Chondrocyte (in vitro differentiated cells): ENCODE measurements around the gene SLC9A9. TPM values are rescaled to one million over a fixed set of nuclear protein-coding genes. Genes with fewer than 3 reads are reported as not detected.

Experiments used
- DNase-seq: peaks from one replicate; pipeline ENCODE4 v3.0.0; 2021; ENCODE audit warnings: mixed read lengths, low spot score
- H3K27ac Mint-ChIP-seq: one replicate; pipeline ENCODE4 v1.8.0; 2021; ENCODE audit warnings: mild to moderate bottlenecking, moderate library complexity, mixed read lengths; ENCODE audit not compliant: unreplicated experiment
- H3K27me3 Mint-ChIP-seq: 2 replicates; pipeline ENCODE4 v1.8.0; 2021; ENCODE audit warnings: low read depth, mixed read lengths
- H3K36me3 Mint-ChIP-seq: 2 replicates; pipeline ENCODE4 v1.8.0; 2021; ENCODE audit warnings: low read depth, mixed read lengths
- H3K4me1 Mint-ChIP-seq: 2 replicates; pipeline ENCODE4 v1.8.0; 2021; ENCODE audit warnings: low read depth, mild to moderate bottlenecking, mixed read lengths
- H3K4me3 Mint-ChIP-seq: one replicate; pipeline ENCODE4 v1.8.0; 2021; ENCODE audit warnings: mild to moderate bottlenecking, moderate library complexity, mixed read lengths; ENCODE audit not compliant: unreplicated experiment
- H3K9me3 Mint-ChIP-seq: 2 replicates; pipeline ENCODE4 v1.8.0; 2021; ENCODE audit warnings: low read depth, mixed read lengths
- total RNA-seq: library from RNA; stranded (reverse); gene quantifications from 3 replicates; pipeline ENCODE4 v1.2.1, GENCODE V29; 2021
- TF ChIP-seq, protein P1 (sequence below): fragments of 200-600 bp; sonication (generic); IDR thresholded peaks from 2 replicates; pipeline ENCODE4 v1.5.0; 2021; ENCODE audit warnings: antibody characterized with exemption, mild to moderate bottlenecking, moderate library complexity

The SLC9A9 gene
- total RNA-seq, 1 donor from 2014 or later = 2.6 TPM

- H3K4me3 Mint-ChIP-seq = no peak overlapping the region
- H3K4me1 Mint-ChIP-seq = peaks cover 14% of the 10 kb centered on the region
- no peak overlapping the region for H3K27ac Mint-ChIP-seq
- TF ChIP-seq, protein P1, sequence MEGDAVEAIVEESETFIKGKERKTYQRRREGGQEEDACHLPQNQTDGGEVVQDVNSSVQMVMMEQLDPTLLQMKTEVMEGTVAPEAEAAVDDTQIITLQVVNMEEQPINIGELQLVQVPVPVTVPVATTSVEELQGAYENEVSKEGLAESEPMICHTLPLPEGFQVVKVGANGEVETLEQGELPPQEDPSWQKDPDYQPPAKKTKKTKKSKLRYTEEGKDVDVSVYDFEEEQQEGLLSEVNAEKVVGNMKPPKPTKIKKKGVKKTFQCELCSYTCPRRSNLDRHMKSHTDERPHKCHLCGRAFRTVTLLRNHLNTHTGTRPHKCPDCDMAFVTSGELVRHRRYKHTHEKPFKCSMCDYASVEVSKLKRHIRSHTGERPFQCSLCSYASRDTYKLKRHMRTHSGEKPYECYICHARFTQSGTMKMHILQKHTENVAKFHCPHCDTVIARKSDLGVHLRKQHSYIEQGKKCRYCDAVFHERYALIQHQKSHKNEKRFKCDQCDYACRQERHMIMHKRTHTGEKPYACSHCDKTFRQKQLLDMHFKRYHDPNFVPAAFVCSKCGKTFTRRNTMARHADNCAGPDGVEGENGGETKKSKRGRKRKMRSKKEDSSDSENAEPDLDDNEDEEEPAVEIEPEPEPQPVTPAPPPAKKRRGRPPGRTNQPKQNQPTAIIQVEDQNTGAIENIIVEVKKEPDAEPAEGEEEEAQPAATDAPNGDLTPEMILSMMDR = no peak
- no peak for DNase-seq
- no peaks in the 10 kb centered on the region for H3K36me3 Mint-ChIP-seq
- H3K27me3 Mint-ChIP-seq = no peaks in the 10 kb centered on the region
- H3K9me3 Mint-ChIP-seq = peaks cover 2% of the 10 kb centered on the region
Measured at GRCh38 chr3:143427631-143428030, 420.6 kb downstream of the SLC9A9 start.

GRCh38 chr3:143424874-143425273, 423.4 kb downstream of the SLC9A9 start:
- TF ChIP-seq, protein P1 = no peak
- DNase-seq = no peak
- no peak overlapping the region for H3K4me3 Mint-ChIP-seq
- no peaks in the 10 kb centered on the region for H3K27me3 Mint-ChIP-seq
- H3K36me3 Mint-ChIP-seq = no peaks in the 10 kb centered on the region
- peaks cover 8% of the 10 kb centered on the region for H3K9me3 Mint-ChIP-seq
- peaks cover 26% of the 10 kb centered on the region for H3K4me1 Mint-ChIP-seq
- H3K27ac Mint-ChIP-seq = no peak overlapping the region

DNA sequence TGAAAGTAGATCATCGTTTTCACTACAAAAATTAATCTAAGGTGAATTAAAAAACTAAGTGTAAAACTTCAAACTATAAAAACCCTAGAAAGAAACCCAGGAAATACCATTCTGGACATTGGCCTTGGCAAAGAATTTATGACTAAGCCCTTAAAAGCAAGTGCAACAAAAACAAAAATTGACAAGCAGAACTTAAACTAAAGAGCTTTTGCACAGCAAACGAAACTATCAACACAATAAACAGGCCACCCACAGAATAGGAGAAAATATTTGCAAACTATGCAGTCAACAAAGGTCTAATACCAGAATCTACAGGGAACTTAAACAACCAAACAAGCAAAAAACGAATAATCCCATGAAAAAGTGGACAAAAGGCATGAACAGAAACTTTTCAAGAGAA, 426.7 kb downstream of the SLC9A9 start:
- Mint-ChIP-seq H3K9me3 (peaks cover 8% of the 10 kb centered on the region), H3K27ac (peak overlapping the region; percentile 5), H3K4me1 (peaks cover 20% of the 10 kb centered on the region), H3K4me3 (no peak overlapping the region), H3K36me3 (no peaks in the 10 kb centered on the region), H3K27me3 (no peaks in the 10 kb centered on the region)
- DNase-seq = no peak
- TF ChIP-seq, protein P1 = no peak

- TF ChIP-seq, protein P1 = no peak
- no peak for DNase-seq
- H3K27me3 Mint-ChIP-seq = no peaks in the 10 kb centered on the region
- peaks cover 13% of the 10 kb centered on the region for H3K9me3 Mint-ChIP-seq
- peaks cover 20% of the 10 kb centered on the region for H3K4me1 Mint-ChIP-seq
- H3K4me3 Mint-ChIP-seq = no peak overlapping the region
- H3K27ac Mint-ChIP-seq = no peak overlapping the region
- peaks cover 1% of the 10 kb centered on the region for H3K36me3 Mint-ChIP-seq
Measured at GRCh38 chr3:143419611-143420010, 428.7 kb downstream of the SLC9A9 start.

- H3K27me3 Mint-ChIP-seq = no peaks in the 10 kb centered on the region
- peaks cover 13% of the 10 kb centered on the region for H3K9me3 Mint-ChIP-seq
- no peak overlapping the region for H3K27ac Mint-ChIP-seq
- no peak overlapping the region for H3K4me3 Mint-ChIP-seq
- peaks cover 14% of the 10 kb centered on the region for H3K4me1 Mint-ChIP-seq
- no peak for DNase-seq
- TF ChIP-seq, protein P1 = no peak
- peaks cover 1% of the 10 kb centered on the region for H3K36me3 Mint-ChIP-seq
Measured at GRCh38 chr3:143418391-143418790, 429.9 kb downstream of the SLC9A9 start.
